GM12873 (cell line): ENCODE data around the gene EIF4E.

Experiments used
- CTCF ChIP-seq: IDR thresholded peaks from 2 replicates; pipeline ENCODE4 v1.5.1; 2012; ENCODE audit warnings: low read depth, mild to moderate bottlenecking, moderate library complexity, low read length, control low read depth; ENCODE audit not compliant: insufficient read depth; ENCODE audit errors: missing control alignments

The EIF4E gene

GRCh38 chr4:98838531-98838930 is 90.4 kb downstream of the EIF4E start:
- TF ChIP-seq CTCF = no peak

- TF ChIP-seq CTCF = no peak
These were observed 95.5 kb downstream of the EIF4E start for GRCh38 chr4:98833384-98833783.
